ENCODE data around the gene DCDC2.
"Not testable (repeated sequence)": the region's sequence is repeated elsewhere in the genome, so short reads cannot be mapped to it uniquely, and the experiment has no call there.

Gene DCDC2

GRCh38 chr6:24357336-24358218, at the start of gene DCDC2:
Gene DCDC2, minus strand, starts transcription at chr6:24358059. Its CDS starts 309 bp downstream, at chr6:24357750.
- no peak for DNase-seq

DNA sequence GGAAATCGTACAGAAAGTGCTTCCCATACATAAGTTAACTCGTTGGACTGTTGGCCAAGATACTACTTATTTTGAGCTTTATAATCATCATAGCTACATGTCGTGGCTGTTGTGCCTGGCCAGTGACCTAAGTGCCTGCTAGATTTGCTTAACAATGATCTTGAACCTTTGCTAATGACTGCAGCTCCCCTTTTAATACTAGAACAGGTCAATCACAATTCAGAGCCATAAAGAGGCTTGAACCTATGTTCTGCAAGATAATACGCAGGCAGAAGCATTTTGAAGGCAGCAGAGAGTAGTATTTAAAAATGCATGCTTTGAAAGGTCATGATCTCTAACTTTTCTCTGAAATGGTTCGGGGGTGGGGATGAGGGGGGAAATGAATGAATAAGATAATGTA, 47.4 kb upstream of the DCDC2 start:
- no peak for DNase-seq

GRCh38 chr6:24403501-24403824, 45.6 kb upstream of the DCDC2 start:
- DNase-seq: no peak

- DNase-seq: peak; percentile 8 to 67
Observed at GRCh38 chr6:24402697-24403500, 45.0 kb upstream of the DCDC2 start, which contains the start of gene MRS2. Gene MRS2, plus strand, starts transcription at chr6:24402936. Its CDS starts 111 bp downstream, at chr6:24403047.

GRCh38 chr6:24401458-24401857, 43.6 kb upstream of the DCDC2 start:
- no peak for DNase-seq

GRCh38 chr6:24400045-24401039, 42.5 kb upstream of the DCDC2 start:
- DNase-seq: not testable (repeated sequence)

- no peak for DNase-seq
Observed at GRCh38 chr6:24397631-24398030, 39.8 kb upstream of the DCDC2 start.

DNA sequence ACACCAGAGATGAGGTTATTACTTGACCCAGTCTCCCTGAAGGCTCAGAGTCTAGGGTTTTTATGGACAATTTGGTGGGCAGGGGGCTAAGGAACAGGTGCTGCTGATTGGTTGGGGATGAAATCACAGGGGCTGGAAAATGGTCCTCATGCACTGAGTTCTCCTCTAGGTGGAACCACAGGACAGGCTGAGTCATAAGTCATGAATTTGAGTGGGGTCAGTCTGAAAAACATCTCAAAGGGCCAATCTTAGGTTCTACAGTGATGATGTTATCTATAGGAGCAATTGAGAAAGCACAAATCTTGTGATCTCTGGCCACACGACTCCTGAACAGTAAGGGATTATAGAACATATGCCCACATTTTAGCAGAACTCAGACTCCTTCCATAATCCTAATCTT, 39.0 kb upstream of the DCDC2 start:
- DNase-seq: no peak

GRCh38 chr6:24394780-24395437, 37.0 kb upstream of the DCDC2 start:
- no peak for DNase-seq

GRCh38 chr6:24394061-24394779, 36.4 kb upstream of the DCDC2 start:
- no peak for DNase-seq

DNA sequence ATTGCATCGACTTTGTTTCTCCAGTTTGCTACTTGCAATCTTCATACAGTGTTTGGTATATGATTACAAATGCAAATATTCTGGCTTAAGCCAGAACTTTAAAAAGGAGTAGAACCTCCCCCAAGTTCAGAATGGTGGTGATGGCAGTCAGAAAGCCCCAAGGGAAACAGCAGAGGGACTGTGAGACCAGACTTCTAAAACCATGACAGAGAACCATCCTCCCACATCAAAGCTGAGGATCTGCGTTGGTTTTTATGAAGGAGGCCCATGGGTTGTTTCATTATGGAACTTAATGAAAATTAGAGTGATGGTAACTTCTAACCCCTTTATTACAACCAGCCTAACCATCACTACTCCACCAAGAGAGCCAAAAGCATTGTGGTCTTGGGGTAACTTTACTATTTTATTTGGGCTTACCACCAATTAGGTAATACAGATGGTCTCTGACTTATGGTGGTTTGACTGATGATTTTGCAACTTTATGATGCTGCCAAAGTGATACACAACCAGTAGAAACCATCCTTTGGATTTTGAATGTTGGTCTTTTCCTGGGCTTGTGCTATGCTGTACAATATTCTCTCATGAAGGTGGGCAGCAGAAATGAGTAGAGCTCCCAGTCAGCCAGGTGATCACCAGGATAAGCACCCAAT, 34.0 kb upstream of the DCDC2 start:
- no peak for DNase-seq

DNA sequence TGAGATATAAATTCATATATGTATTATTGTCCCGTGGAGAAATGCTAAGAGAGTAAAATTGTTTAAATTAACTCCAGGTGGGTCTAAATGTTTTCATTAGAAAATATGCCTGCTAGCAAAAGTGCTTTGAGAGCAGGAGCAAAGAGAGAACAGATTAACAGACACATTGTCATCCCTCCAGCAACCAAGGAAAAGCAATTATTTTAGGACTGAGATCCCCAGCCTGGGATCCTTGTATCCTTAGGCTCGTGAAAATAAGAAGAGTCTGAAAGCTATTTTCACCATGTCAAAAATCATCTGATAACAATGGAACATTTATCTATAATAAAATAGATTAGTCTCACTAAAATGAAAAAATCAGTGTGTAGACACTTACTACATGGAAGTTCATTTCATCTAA, 33.3 kb upstream of the DCDC2 start:
- DNase-seq: no peak

GRCh38 chr6:24387818-24388217, 30.0 kb upstream of the DCDC2 start:
- DNase-seq: no peak

GRCh38 chr6:24385536-24386269, 27.8 kb upstream of the DCDC2 start:
- no peak for DNase-seq

DNA sequence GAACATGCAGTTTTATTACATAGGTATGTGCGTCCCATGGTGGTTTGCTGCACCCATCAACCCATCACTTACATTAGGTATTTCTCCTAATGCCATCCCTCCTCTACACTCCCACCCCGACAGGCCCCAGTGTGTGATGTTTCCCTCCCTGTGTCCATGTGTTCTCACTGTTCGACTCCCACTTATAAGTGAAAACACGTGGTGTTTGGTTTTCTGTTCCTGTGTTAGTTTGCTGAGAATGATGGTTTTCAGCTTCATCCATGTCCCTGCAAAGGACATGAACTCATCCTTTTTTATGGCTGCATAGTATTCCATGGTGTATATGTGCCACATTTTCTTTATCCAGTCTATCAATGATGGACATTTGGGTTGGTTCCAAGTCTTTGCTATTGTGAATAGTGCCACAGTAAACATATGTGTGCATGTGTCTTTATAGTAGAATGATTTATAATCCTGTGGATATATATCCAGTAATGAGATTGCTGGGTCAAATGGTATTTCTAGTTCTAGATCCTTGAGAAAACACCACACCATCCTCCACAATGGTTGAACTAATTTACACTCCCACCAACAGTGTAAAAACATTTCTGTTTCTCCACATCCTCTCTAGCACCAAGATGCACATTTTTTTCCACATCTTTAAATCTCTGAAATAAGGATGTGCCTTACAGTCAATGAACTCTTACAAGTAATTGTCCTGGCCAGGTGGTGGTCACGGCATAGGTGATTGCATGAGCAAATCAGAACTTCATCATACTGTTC, 26.7 kb upstream of the DCDC2 start:
- not testable (repeated sequence) for DNase-seq

DNA sequence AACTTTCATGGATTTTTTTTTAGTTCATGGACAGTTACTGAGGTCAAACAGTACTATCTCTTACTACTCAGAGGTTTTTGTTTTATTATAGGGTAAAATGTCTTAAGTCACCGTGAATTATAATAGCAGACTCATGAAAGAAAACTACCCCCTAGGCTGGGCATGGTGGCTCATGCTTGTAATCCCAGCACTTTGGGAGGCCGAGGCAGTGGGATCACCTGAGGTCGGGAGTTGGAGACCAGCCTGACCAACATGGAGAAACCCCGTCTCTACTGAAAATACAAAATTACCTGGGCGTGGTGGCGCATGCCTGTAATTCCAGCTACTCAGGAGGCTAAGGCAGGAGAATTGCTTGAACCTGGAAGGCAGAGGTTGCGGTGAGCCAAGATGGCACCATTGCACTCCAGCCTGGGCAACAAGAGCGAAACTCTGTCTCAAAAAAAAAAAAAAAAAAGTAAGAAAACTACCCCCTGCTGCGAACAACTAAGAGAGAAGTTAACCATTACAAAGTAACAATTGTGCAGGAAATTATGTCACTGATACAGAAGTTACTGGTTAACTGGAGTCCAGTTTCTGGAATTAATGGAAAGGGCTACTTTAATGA, 25.1 kb upstream of the DCDC2 start:
- DNase-seq: not testable (repeated sequence)

GRCh38 chr6:24382220-24382540, 24.3 kb upstream of the DCDC2 start:
- DNase-seq: no peak

GRCh38 chr6:24381476-24382219, 23.8 kb upstream of the DCDC2 start:
- DNase-seq: no peak
